MM.1S (cell line): Measurements from ENCODE around the gene TPBGL.

Experiments
- DNase-seq: peaks from one replicate; pipeline ENCODE4 v3.0.0-alpha.2; 2015
- H2AFZ ChIP-seq: fragments of 300-600 bp; sonication (generic); 2 replicates; pipeline ENCODE4 v1.6.0; 2016; ENCODE audit warnings: antibody characterized with exemption, low read length
- H3F3A ChIP-seq: fragments of 300-600 bp; sonication (generic); 2 replicates; pipeline ENCODE4 v1.6.1; 2016; ENCODE audit warnings: mild to moderate bottlenecking, antibody characterized with exemption, low read length, moderate library complexity, mixed read lengths; ENCODE audit not compliant: insufficient read depth
- H3K27ac ChIP-seq: fragments of 300-600 bp; sonication (generic); 2 replicates; pipeline ENCODE4 v1.5.1; 2016; ENCODE audit warnings: mild to moderate bottlenecking, low read length
- H3K27me3 ChIP-seq: fragments of 300-600 bp; sonication (generic); replicated peaks from 2 replicates; pipeline ENCODE4 v1.6.0; 2016; ENCODE audit warnings: low read length; ENCODE audit not compliant: insufficient read depth
- H3K36me3 ChIP-seq: fragments of 300-600 bp; sonication (generic); replicated peaks from 2 replicates; pipeline ENCODE4 v1.6.1; 2016; ENCODE audit warnings: mild to moderate bottlenecking, low read length, mixed read lengths; ENCODE audit not compliant: insufficient read depth
- H3K4me1 ChIP-seq: fragments of 300-600 bp; sonication (generic); 2 replicates; pipeline ENCODE4 v1.6.1; 2016; ENCODE audit warnings: low read length, mixed read lengths
- H3K4me2 ChIP-seq: fragments of 300-600 bp; sonication (generic); 2 replicates; pipeline ENCODE4 v1.6.0; 2016; ENCODE audit warnings: low read depth, low read length
- H3K4me3 ChIP-seq: fragments of 300-600 bp; sonication (generic); 2 replicates; pipeline ENCODE4 v1.5.1; 2016; ENCODE audit warnings: low read length, mixed read lengths
- H3K79me2 ChIP-seq: fragments of 300-600 bp; sonication (generic); 2 replicates; pipeline ENCODE4 v1.6.1; 2016; ENCODE audit warnings: mixed run types, low read length, mixed read lengths
- H3K9ac ChIP-seq: fragments of 300-600 bp; sonication (generic); 2 replicates; pipeline ENCODE4 v1.6.1; 2016; ENCODE audit warnings: low read length, mixed read lengths
- H3K9me2 ChIP-seq: fragments of 300-600 bp; sonication (generic); replicated peaks from 2 replicates; pipeline ENCODE4 v1.6.1; 2016; ENCODE audit warnings: mild to moderate bottlenecking, low read length, mixed read lengths; ENCODE audit not compliant: insufficient read depth
- H3K9me3 ChIP-seq: fragments of 300-600 bp; sonication (generic); replicated peaks from 2 replicates; pipeline ENCODE4 v1.6.1; 2016; ENCODE audit warnings: mild to moderate bottlenecking, low read length, mixed read lengths; ENCODE audit not compliant: insufficient read depth
- H4K20me1 ChIP-seq: fragments of 300-600 bp; sonication (generic); 2 replicates; pipeline ENCODE4 v1.6.1; 2016; ENCODE audit warnings: mild to moderate bottlenecking, low read length, moderate library complexity, mixed read lengths; ENCODE audit not compliant: insufficient read depth
- EZH2 ChIP-seq: fragments of 300-600 bp; sonication (generic); optimal IDR thresholded peaks from 2 replicates; pipeline ENCODE3; 2017; ENCODE audit warnings: low read depth, mild to moderate bottlenecking, antibody characterized with exemption, low read length, mixed read lengths
- EZH2phosphoT487 ChIP-seq: fragments of 300-600 bp; sonication (generic); IDR thresholded peaks from 2 replicates; pipeline ENCODE4 v1.6.1; 2018; ENCODE audit warnings: antibody characterized with exemption, low read length
- TF ChIP-seq, protein P1 (sequence below): fragments of 300-600 bp; sonication (generic); IDR thresholded peaks from 2 replicates; pipeline ENCODE4 v1.5.1; 2016; ENCODE audit warnings: antibody characterized with exemption, low read length, mixed read lengths

The TPBGL gene

DNA sequence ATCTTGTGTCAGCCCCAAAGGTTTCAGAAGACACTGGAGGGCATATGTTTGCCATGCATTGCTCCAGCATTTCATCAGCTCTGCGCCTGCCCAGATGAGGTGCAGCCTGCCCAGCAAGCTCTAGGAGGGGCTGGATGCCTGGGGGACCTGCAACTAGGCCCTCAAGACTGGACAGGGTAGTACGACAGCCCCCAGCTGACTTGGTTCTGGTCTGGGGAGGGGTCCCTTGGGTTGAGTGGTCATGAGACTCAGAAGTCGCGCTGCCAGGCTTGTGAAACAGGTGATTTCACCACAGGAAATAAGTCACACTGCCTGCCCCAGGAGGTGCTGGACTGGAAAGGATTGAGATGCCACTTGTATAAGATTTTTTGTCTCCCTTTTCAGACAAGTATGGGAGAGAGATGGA lies 23.4 kb downstream of the TPBGL start:
- peaks cover 8% of the 10 kb centered on the region; the same call in 1 of the 2 replicates for H3K4me1 ChIP-seq
- no peaks in the 10 kb centered on the region for H4K20me1 ChIP-seq
- no peak overlapping the region for H3K4me2 ChIP-seq
- no peaks in the 10 kb centered on the region for H3F3A ChIP-seq
- H3K36me3 ChIP-seq: no peaks in the 10 kb centered on the region
- H2AFZ ChIP-seq: no peak overlapping the region
- no peaks in the 10 kb centered on the region for H3K9me2 ChIP-seq
- no peak for DNase-seq
- no peak overlapping the region for H3K4me3 ChIP-seq
- no peaks in the 10 kb centered on the region for H3K79me2 ChIP-seq
- peaks cover 3% of the 10 kb centered on the region; the same call in 1 of the 2 replicates for H3K27me3 ChIP-seq
- H3K9me3 ChIP-seq: no peaks in the 10 kb centered on the region
- no peak for TF ChIP-seq EZH2phosphoT487
- TF ChIP-seq EZH2: no peak
- TF ChIP-seq, protein P1, sequence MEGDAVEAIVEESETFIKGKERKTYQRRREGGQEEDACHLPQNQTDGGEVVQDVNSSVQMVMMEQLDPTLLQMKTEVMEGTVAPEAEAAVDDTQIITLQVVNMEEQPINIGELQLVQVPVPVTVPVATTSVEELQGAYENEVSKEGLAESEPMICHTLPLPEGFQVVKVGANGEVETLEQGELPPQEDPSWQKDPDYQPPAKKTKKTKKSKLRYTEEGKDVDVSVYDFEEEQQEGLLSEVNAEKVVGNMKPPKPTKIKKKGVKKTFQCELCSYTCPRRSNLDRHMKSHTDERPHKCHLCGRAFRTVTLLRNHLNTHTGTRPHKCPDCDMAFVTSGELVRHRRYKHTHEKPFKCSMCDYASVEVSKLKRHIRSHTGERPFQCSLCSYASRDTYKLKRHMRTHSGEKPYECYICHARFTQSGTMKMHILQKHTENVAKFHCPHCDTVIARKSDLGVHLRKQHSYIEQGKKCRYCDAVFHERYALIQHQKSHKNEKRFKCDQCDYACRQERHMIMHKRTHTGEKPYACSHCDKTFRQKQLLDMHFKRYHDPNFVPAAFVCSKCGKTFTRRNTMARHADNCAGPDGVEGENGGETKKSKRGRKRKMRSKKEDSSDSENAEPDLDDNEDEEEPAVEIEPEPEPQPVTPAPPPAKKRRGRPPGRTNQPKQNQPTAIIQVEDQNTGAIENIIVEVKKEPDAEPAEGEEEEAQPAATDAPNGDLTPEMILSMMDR: no peak
- no peak overlapping the region for H3K9ac ChIP-seq
- no peak overlapping the region for H3K27ac ChIP-seq

DNA sequence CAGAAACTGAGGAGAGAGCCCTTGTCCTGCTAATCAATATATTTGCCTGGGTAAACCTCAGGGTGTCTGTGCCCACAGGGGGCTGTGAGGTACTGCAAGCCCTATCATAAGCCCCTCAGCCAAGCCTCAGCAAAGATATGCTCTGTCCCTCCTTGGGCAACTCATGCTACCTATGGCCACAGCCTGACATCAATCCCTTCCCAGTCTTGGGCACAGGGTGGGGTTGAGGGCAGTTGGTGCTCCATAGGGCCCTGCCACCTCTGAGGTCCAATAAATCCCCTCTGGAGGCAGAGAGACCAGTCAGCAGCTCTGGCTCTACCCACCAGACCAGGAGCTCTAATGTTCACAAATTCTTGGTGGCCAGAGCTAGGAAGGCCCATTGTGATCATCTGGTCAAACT lies 23.8 kb downstream of the TPBGL start:
- Histone ChIP-seq H3K27me3 (peaks cover 3% of the 10 kb centered on the region; the same call in 1 of the 2 replicates), H3F3A (no peaks in the 10 kb centered on the region), H3K9me3 (no peaks in the 10 kb centered on the region), H3K4me1 (peaks cover 8% of the 10 kb centered on the region; the same call in 1 of the 2 replicates), H3K27ac (no peak overlapping the region), H3K9me2 (no peaks in the 10 kb centered on the region), H3K79me2 (no peaks in the 10 kb centered on the region), H3K9ac (no peak overlapping the region), H2AFZ (no peak overlapping the region), H3K4me2 (no peak overlapping the region), H4K20me1 (no peaks in the 10 kb centered on the region), H3K36me3 (no peaks in the 10 kb centered on the region), H3K4me3 (no peak overlapping the region)
- DNase-seq: no peak
- no peak for TF ChIP-seq EZH2
- TF ChIP-seq, protein P1: no peak
- no peak for TF ChIP-seq EZH2phosphoT487

DNA sequence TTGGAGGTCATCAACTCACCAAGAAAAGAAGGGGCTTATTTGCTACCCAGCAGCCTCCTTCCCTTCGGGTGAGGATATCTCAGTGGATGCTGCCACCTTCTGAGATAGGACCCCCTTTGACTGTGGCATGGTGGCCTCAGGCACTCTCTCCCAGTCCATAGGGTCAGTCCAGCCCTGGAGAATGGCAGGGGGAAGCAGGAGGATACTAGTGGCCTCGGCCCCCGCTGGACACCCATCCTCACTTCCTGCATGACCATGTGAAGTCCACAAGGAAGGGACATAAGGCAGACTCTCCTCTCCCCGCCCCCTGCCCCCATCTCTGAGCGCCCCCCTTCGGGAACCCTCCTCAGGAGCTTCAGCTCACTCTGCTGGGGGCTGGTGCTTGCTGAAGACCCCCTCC lies 24.4 kb downstream of the TPBGL start:
- H3K4me2 ChIP-seq: no peak overlapping the region
- no peak overlapping the region for H3K9ac ChIP-seq
- H3K27me3 ChIP-seq: peaks cover 3% of the 10 kb centered on the region; the same call in 1 of the 2 replicates
- no peaks in the 10 kb centered on the region for H3K9me2 ChIP-seq
- H3K27ac ChIP-seq: no peak overlapping the region
- H3K36me3 ChIP-seq: no peaks in the 10 kb centered on the region
- DNase-seq: no peak
- no peaks in the 10 kb centered on the region for H3K9me3 ChIP-seq
- no peak overlapping the region for H2AFZ ChIP-seq
- no peaks in the 10 kb centered on the region for H3K79me2 ChIP-seq
- H3K4me1 ChIP-seq: peaks cover 8% of the 10 kb centered on the region; the same call in 1 of the 2 replicates
- no peak for TF ChIP-seq EZH2
- TF ChIP-seq, protein P1: no peak
- TF ChIP-seq EZH2phosphoT487: no peak
- no peaks in the 10 kb centered on the region for H3F3A ChIP-seq
- no peaks in the 10 kb centered on the region for H4K20me1 ChIP-seq
- no peak overlapping the region for H3K4me3 ChIP-seq
